Thyroid gland (tissue), 4 donors: Measurements from ENCODE around the gene TBC1D22A. TPM values are rescaled to one million over a fixed set of nuclear protein-coding genes. Genes with fewer than 3 reads are reported as not detected.
"Not testable (repeated sequence)": the region's sequence is repeated elsewhere in the genome, so short reads cannot be mapped to it uniquely, and the experiment has no call there.

Source experiments
- DNase-seq, 2 donors: peaks; one replicate each; pipeline ENCODE4 v3.0.0-alpha.2; 2019
- H3K27ac ChIP-seq, 3 donors: fragments of 200-600 bp; sonication (generic); 1 replicate in 2 of 3; 2 replicates in 1 of 3; pipeline ENCODE4 v1.5.1; 2016 to 2019; ENCODE audit warnings: mild to moderate bottlenecking in 1 of 3, moderate library complexity in 1 of 3
- H3K27me3 ChIP-seq: fragments of 200-600 bp; sonication (generic); one replicate; pipeline ENCODE4 v1.5.1; 2019
- H3K36me3 ChIP-seq, 2 donors: fragments of 200-600 bp; sonication (generic); one replicate each; pipeline ENCODE4 v1.5.1; 2016 to 2019
- H3K4me1 ChIP-seq, 2 donors: fragments of 200-600 bp; sonication (generic); one replicate each; pipeline ENCODE4 v1.5.1; 2017 to 2019
- H3K4me3 ChIP-seq, 3 donors: fragments of 200-600 bp; sonication (generic); replicated peaks in 1 of 3; 1 replicate in 2 of 3; 2 replicates in 1 of 3; pipeline ENCODE4 v1.5.1; 2016; ENCODE audit warnings: mild to moderate bottlenecking in 1 of 3
- H3K9me3 ChIP-seq: fragments of 200-600 bp; sonication (generic); one replicate; pipeline ENCODE4 v1.5.1; 2017
- POLR2A ChIP-seq, 2 donors: fragments of 450-650 bp; IDR thresholded peaks; one replicate each; pipeline ENCODE4 v1.6.1; 2017; ENCODE audit warnings: antibody characterized with exemption in 2 of 2, mild to moderate bottlenecking in 2 of 2, moderate library complexity in 1 of 2
- WGBS, 2 donors: methylation state at CpG; one replicate each; pipeline ENCODE4 v1.1.5; 2017; 5-methylcytosine and 5-hydroxymethylcytosine counted together
- intact Hi-C: fragments of 100-400 bp; cut with DNase I; formaldehyde crosslinking; loops from one replicate; pipeline ENCODE4 v1.15.1; 2023
- total RNA-seq, 4 donors: library from RNA; depleted of rRNA; stranded (reverse); fragments of >200 nt; gene quantifications; one replicate each; pipeline ENCODE4 v1.2.3, GENCODE V29; 2016
- TF ChIP-seq, protein P1 (sequence below), 6 experiments: fragments of 200-600 bp in 3 of 6; fragments of 450-650 bp in 3 of 6; sonication (generic) in 3 of 6; IDR thresholded peaks; one replicate each; pipeline ENCODE4 v1.5.1; 2016 to 2019; ENCODE audit warnings: antibody characterized with exemption in 6 of 6, mild to moderate bottlenecking in 2 of 6, inconsistent platforms in 1 of 6, moderate library complexity in 1 of 6

TBC1D22A gene
- total RNA-seq, 4 donors from 2014 or later, result 26.7 to 34.6 (median 33.2) TPM

DNA sequence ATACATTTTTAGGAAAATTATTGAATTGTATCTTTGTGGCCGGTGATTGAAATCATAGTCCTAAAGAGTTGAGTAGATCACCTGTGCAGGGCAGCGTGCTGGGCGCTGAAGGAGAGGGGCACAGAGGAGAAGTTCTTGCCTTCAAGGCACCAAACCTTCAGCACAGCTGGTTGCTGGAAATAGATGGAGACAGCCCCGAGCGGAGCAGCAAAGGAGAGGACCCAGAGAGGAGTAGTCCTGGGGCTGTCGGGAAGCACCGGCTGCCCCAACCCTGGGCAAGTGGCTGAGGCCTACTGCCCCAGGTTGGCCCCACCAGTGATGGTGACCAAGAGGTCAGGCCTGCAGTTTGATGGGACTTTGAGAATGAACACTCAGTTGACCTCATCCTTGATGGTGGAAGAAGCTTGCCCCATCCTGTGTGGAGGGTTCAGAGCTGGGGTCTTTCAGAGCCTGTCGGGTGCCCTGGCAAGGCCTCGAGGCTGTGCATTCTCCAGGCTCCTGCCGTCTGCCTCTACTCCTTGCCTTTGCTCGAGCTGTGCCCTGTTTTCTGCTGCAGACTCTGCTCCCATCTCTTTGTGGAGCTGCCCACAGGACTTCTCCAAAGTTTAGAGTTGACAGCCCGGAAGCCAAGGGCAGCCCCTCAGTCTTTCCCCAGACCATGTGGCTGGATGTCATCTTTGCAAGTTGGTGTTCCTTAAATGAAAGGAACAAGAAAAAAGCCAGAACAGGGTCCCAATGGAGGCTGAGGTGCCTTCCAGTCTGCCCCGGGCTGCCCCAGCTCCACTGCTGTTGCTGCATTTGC, 285.1 kb downstream of the TBC1D22A start:
- WGBS, 2 donors, result 92 to 95% methylated on average over 11 to 13 of the region's 13 CpGs
- intact Hi-C loops, result no loop called here
- H3K36me3 ChIP-seq, result no peaks in the 10 kb centered on the region
- no peak for DNase-seq
- H3K4me3 ChIP-seq, result no peak overlapping the region
- H3K27ac ChIP-seq, result no peak overlapping the region
- no peak for TF ChIP-seq POLR2A (IDR thresholded peaks at IDR 0.05)
- TF ChIP-seq, protein P1, sequence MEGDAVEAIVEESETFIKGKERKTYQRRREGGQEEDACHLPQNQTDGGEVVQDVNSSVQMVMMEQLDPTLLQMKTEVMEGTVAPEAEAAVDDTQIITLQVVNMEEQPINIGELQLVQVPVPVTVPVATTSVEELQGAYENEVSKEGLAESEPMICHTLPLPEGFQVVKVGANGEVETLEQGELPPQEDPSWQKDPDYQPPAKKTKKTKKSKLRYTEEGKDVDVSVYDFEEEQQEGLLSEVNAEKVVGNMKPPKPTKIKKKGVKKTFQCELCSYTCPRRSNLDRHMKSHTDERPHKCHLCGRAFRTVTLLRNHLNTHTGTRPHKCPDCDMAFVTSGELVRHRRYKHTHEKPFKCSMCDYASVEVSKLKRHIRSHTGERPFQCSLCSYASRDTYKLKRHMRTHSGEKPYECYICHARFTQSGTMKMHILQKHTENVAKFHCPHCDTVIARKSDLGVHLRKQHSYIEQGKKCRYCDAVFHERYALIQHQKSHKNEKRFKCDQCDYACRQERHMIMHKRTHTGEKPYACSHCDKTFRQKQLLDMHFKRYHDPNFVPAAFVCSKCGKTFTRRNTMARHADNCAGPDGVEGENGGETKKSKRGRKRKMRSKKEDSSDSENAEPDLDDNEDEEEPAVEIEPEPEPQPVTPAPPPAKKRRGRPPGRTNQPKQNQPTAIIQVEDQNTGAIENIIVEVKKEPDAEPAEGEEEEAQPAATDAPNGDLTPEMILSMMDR (IDR thresholded peaks at IDR 0.05), result no peak
- peaks cover 14 to 31% of the 10 kb centered on the region in 2 donors for H3K4me1 ChIP-seq
- H3K9me3 ChIP-seq, result no peaks in the 10 kb centered on the region
- H3K27me3 ChIP-seq, result no peaks in the 10 kb centered on the region

DNA sequence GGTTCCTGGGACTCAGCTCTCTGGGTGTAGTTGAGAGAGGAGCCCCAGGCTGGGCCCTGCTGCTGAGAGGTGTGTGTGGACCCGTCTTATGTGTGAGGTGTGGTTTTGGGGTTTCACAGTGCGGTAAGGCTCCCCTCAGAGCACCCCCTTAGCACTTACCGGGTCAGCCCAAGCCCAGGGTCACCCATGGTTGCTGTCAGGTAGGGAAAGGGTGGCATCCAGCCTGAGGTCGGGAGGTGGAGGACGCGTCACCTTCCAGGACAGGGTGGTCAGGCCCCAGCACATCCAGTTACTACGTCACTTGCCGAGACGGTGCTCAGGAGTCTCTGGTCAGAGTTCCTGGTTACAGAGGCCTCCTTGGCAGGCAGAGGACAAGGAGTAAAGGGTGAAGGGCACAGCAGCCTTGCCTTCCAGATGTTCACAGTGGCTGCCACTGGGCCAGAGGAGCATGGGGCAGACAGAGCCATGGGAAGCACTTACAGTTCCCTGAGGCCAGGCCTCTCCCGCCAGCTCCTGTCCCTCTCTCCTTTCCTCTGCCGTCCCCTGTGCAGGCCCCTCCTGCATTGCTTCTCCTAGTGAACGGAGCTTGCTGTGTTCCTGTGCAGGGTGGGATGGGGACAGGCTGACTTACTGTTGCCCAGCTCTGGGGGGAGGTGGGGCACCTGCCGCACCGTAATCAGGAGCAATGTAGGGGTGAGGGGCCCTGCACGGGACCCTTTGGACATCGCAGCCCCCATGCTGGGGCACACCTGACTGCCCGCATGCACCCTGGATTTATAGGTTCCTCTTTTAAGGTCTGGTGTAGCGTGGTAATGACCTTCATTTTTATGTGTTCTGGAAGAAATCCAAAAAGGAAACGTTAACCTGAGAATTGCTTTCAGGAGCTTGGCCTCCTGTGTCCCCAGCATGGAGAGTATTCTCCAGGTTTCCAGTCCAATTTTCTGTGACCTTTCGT, 285.9 kb downstream of the TBC1D22A start:
- Histone ChIP-seq H3K27me3 (no peaks in the 10 kb centered on the region), H3K27ac (no peak overlapping the region), H3K36me3 (no peaks in the 10 kb centered on the region), H3K4me1 (peaks cover 13 to 28% of the 10 kb centered on the region in 2 donors), H3K4me3 (no peak overlapping the region), H3K9me3 (no peaks in the 10 kb centered on the region)
- WGBS, 2 donors, result 82 to 93% methylated on average over 15 to 18 of the region's 20 CpGs
- DNase-seq, result no peak
- intact Hi-C loops, result no loop called here
- TF ChIP-seq, protein P1 (IDR thresholded peaks at IDR 0.05), result no peak
- TF ChIP-seq POLR2A (IDR thresholded peaks at IDR 0.05), result no peak

DNA sequence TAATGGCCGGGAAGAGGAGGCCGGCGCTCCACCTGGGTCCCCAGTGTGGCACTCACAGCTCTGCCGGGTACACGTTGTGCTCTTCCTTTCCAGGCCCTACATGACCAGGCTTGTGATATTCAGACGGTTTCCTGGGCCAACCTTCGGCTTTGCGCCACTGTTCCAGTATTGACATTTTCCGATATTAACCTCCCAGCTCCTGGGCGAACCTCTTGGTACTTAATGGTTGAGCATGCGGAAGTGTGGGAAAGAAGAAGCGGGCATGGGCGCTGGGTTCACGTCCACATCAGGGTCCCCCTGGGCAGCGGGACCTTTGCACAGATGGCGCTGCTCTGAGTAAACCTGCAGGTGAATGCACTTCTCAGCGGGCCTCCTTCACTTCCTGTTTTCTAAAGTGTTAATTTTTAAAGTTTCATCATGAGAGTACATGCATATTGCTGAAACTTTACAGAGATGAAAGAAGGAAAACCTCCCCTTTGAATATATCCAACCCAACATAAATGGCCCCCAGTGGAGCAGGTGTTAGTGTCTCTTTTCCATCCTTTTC, 286.7 kb downstream of the TBC1D22A start:
- intact Hi-C loops, result no loop called here
- no peak overlapping the region for H3K4me3 ChIP-seq
- 92 to 95% methylated on average over 17 of the region's 17 CpGs for WGBS, 2 donors
- H3K9me3 ChIP-seq, result no peaks in the 10 kb centered on the region
- no peak overlapping the region for H3K27ac ChIP-seq
- H3K4me1 ChIP-seq, result peaks cover 6 to 21% of the 10 kb centered on the region in 2 donors
- H3K36me3 ChIP-seq, result no peaks in the 10 kb centered on the region
- TF ChIP-seq, protein P1 (IDR thresholded peaks at IDR 0.05), result no peak
- no peak for TF ChIP-seq POLR2A (IDR thresholded peaks at IDR 0.05)
- no peaks in the 10 kb centered on the region for H3K27me3 ChIP-seq
- DNase-seq, result no peak

DNA sequence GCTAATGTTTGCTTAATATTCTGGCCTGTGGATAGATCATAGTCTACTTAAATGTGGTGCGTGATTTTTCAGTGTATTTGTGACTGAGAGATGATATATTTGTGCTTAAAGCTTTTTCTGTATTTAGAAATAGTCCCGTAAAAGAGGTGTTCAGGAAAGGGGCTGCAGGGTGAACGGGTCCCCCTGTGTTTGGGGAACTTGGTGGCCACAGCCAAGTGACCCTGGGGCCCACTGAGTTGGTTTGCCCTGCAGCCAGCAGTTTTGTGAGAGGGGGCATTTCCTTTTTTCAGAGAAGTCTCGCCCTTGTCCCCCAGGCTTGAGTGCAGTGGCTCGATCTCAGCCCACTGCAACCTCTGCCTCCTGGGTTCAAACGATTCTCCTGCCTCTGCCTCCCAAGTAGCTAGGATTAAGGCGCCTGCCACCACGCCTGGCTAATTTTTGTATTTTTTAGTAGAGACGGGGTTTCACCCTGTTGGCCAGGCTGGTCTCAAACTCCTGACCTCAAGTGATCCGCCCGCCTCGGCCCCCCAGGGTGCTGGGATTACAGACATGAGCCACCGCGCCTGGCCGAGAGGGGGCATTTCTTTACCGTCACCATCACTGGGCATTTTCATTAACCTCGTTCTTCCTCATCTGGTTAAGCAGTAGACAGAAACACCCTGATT, 287.4 kb downstream of the TBC1D22A start:
- H3K27me3 ChIP-seq, result not testable (repeated sequence)

More for the DNA sequence above, 287.4 kb downstream of the TBC1D22A start:
- H3K36me3 ChIP-seq, intact Hi-C loops, H3K9me3 ChIP-seq, H3K27ac ChIP-seq, H3K4me3 ChIP-seq, DNase-seq: not testable (repeated sequence)
- 94 to 95% methylated on average over 17 of the region's 17 CpGs for WGBS, 2 donors
- peaks cover 6 to 19% of the 10 kb centered on the region in 2 donors for H3K4me1 ChIP-seq
